Activated naive CD4-positive, alpha-beta T cell treated with Interleukin-2 at 50 U/mL for 16 hours (primary cell): ENCODE results near the gene HIPK2.

ENCODE experiments used
- DNase-seq: peaks from one replicate; pipeline ENCODE4 v3.0.0-alpha.2; 2020

Gene HIPK2

DNA sequence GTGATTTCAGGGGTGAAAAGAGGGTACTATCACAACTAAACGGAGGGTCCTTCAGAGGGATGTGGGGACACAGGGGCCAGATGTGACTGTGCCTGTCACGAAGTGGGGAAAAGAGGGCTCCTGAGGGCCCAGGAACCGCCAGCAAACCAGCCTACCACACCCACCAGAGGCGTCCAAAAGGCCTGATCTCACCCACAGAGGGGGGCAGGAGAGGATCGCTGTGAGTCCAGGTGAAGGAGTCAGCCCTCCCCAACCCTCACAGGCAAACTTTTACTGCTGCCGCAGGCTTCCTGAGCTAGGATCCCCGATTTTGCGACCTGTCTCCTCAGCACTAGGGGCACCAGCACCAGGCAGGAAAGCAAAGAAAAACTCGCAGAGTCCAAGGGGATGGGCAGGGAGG lies 64.7 kb downstream of the HIPK2 start:
- DNase-seq: no peak

DNA sequence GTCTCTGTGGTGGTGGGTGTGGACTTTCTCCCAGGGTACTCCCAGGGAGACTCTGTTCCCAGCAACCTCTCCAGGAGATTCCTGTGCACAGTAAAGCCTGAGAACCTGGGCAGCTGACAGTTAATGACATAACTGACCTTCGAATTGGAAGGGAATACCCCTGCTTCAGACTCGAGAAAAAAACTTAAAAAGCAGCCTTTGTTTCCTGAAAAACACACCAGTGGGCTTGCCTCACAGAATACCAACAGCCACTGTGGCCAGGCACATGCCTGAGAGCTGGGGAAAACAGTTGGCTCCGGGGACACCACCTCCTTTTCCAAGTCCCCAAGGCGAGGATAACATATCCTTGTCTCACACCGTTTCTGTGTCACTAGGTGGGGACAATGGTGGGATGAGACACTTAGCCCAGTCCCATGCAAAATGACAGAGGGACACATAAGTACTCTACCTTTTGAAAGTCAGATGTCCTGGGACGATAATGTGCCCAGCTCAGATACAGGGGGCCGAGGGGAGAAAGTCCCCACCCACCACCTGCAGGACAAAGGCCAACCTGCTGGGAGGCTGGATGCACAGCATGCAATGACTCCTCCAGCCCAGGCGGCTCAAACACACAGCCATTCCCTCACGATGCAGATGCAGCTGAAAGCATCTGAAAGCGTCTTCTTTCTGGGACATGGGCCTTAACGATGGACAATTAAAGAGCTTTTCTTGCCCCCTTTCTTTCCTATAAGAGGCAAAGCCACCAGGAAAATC lies 65.6 kb downstream of the HIPK2 start:
- no peak for DNase-seq

DNA sequence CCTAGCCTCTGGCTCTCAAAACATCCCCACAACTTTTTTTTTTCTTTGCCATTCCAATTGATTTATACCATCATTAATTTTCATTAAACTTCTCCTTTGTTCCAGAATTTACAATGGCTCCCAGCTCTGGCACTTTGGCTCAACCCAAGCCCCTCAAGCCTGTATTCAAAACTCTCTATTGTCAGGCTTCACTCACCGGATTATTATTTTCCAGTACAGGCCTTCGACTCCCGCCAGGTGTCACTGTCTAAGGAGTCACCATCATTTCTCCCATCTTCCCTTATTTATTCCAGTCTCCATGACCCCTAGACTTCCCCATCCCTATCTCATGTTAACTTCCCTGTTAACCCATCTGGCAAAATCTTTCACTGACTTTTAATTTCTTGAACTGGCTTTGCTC lies 67.8 kb downstream of the HIPK2 start:
- DNase-seq: no peak

DNA sequence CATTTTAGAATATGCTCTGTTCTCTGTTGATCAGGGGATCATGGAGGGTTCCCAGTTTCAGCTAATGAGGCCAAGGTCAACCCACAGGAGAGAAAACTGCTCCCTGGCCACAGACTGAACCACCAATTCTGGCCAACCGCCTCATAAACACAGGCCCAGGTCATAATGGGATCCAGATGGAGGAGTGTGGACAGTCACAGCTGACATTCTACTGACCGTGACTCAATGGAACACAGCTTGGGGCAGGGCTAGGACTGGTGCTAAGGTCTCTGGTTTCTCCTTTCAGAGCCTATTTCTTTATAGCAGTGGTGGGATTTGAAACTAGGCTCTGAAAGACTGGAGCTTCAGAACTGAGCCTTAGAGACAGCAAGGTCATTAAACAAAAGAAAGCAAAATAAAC lies 68.3 kb downstream of the HIPK2 start:
- DNase-seq: no peak

DNA sequence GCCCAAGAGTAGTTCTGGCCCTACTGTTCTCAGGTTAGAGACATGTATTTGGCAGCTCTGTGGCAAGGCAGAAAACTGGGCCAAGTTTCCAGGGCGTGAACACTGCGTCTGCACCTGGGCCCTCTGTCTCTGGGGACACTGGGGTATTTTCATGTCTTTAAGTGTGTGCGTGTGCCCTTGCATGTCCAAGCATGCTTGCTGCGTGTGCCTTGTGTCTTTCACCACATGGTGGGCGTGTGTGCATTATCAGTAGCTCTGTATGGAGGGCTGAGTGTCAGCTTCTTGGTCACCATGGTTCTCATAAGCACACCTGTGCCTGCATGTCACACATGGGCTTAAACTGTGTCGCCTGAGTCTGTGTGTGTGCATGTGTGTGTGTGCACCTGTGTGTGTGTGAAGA lies 69.3 kb downstream of the HIPK2 start:
- no peak for DNase-seq

DNA sequence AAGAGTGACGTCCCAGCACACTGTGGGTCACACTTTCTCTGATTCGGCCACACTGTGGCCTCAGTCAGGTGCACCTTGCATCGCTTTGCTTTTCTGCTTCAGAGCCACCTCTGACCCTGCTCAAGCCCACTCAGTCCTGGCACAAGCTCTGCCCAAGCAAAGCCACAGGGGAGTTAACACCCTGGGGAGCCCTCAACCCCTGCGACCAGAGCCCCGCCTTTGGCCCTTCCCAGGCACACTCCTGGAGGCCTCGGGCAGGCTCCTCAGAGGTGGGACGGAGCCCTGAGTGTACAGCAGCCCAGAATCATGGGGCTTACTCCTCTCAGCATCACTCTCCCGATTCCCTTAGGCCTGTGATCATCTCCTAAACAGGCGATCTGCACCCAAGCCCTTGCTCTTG lies 71.0 kb downstream of the HIPK2 start:
- no peak for DNase-seq

DNA sequence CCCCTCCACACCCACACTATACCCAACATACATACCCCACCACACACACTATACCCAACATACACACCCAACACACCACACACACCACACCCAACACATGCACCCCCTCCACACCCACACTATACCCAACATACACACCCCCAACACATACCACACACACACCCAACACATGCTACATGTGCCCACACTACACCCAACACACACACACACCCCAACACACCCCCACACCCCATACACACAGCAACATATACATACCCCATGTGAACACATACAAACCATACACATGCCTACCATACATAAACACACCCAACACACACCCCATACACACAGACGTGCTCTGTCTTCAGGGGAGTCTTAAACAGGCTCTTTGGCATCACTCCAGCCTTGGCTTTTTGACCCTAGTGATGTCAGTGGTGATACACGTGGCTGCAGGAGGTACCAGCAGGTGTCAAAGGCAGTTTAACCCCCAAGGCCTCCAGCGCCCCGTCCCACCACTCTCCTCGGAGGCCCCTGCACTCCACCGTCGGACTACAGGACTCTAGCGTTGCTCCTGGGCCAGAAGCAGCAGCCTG lies 73.4 kb downstream of the HIPK2 start:
- DNase-seq: no peak

DNA sequence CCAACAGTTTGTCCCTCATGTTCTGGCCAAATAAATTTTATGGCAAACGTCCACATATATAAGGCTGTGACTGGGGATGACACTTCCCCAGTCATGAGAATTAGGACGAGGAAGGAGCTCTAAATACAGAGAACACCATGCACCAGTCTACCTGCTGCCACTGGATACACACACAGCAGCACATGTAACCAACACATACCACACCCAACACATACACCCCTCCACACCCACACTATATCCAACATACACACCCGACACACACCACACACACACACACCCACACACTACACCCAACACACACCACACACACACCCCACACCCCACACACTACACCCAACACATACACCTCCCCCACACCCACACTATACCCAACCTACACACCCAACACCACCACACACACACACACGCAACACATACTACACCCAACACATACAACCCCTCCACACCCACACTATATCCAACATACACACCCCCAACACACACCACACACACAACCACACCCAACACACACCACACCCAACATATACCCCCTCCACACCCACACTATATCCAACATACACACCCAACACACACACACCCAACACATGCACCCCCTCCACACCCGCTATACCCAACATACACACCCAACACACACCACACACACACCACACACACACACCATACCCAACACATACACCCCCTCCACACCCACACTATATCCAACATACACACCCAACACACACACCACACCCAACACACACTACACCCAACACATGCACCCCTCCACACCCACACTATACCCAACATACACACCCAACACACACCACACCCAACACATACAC lies 74.1 kb downstream of the HIPK2 start:
- no peak for DNase-seq

DNA sequence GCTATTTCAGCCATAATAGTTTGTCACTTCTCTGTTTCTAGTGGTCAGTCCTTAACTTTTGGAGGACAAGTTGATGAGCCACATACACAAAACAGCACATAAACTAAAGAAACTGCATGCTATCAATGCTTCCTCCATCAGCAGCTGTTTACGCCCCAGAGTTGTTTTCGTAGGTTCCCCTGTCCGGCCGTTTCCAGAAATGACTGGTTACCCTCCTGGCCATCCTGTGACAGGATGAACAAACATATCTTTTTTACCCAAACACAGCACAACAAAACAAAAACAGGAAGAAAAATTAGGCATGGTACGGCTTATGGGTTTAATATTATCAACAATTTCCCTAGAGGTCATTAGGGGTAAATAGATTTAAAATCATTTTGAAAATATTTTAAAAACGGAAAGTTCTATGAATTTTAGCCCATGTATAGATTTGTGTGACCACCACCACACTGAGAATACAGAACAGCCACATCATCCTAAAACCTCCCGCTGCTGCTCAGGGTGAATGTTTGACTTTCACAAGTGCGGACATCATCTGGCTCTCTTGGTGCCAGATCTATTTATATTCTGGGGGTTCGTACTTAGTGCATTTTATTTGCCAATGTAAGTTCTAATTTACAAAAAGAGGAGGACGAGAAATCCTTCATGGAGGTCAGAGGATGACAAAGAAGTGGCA lies 74.8 kb downstream of the HIPK2 start:
- DNase-seq: no peak

DNA sequence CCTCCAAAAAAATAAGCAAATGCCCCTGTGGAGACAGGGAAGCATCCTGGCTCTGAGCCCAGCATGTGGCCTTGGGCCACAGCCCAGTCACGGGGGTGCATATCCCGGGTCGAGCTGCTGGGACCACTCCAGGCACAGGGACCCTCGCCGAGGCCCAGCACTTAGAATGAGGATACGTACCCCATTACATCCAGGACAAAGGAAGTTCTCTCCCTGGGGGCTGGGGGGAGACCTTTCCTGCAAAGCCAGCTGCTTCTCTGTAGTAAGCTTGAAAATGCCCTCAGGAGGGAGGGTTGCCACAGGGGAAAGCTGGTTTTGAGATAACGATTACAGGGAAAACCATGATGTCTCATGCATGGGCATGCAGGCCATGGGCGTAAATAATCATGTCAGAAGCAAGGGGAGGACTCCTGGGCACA lies 75.5 kb downstream of the HIPK2 start:
- no peak for DNase-seq

DNA sequence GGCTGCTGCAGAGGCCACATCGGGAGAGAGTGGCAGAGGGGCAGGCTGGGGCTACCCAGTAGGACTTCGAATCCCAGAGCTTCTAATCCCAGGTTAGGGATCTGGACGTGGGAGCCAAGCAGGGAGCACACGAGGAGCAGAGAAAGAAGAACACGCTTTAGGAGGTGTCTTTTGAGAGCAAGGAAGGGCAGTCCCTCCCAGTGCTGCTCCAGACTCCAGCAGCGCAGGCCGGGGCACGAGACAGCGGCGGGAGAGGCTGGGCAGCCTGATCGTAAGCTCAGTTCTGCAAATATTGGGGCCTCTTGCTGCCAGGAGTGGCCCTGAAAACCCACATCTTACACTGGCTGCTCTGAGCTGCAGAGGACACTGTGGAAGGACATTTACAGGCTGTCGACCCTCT lies 75.9 kb downstream of the HIPK2 start:
- DNase-seq: no peak

DNA sequence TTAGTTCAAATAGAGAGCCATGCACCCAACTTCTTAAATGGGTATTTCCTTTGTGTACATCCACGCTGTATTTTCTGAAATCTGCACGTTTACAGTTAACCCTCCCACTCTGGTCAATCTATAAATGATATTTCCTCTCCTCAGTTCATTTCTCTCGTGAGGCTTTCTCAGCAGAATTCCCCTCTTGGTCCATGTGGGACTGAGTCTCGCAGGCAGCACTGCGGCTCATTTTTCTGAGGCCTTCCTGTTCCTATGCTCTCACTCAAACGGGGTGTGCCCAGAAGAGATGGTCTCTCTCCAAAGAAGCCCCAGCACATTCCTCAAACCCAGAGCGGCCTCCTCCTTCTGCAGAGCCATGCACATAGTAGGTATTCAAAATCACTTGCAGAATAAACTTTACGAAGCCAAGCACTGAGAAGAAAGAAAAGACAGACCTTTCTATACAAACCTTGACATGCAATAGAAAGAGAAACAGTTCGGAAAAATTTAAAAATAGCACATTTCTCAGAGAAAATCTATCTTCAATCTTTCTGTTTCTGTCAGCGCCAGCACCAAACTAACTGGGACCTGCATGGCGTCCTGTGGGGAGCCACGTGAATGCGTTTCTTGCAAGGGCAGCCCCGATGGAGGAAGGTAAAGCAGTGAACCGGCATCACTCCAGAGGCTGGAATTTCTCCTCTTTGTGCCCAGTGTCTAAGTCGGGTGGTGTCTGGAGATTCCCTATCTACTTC lies 77.1 kb downstream of the HIPK2 start:
- no peak for DNase-seq

DNA sequence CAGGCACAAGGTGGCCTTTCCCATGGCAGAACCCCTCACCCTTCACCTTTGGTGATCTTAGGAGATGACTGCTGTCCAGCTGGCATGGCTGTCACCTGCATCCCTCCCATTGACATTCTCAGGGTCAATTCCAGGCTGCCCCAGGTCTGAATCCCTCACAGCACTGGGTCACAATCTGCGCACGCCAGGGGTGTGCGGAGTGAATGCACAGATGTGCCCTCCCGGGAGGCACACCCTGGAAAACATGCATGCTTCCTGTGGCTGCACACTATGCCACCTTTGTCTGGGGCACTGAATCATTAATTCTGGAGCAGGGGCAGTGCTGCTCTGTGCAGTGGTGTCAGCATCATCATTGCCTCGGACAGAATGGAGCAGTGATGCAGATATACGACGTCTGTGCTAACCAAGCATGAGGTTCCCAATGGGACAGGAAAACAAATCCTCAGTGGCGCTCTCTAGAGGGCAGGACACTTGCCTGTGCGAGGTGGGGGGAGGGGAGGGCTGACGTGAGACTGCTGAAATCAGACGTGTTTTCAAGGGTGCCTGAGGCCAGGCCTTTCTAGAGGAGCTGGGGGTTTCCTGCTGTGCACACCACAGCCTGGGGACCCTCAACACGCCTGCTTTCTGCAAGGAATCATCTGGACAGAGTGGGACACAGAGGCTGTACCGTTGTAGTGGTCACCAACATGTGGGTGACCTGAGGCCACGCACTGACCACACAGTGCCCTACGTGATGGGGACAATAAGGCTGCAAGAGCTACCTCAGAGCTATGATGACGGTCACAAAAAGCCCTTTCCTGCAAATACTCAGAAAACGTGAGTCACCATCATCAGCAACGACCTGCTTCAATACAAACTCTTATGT lies 77.9 kb downstream of the HIPK2 start:
- DNase-seq: no peak

DNA sequence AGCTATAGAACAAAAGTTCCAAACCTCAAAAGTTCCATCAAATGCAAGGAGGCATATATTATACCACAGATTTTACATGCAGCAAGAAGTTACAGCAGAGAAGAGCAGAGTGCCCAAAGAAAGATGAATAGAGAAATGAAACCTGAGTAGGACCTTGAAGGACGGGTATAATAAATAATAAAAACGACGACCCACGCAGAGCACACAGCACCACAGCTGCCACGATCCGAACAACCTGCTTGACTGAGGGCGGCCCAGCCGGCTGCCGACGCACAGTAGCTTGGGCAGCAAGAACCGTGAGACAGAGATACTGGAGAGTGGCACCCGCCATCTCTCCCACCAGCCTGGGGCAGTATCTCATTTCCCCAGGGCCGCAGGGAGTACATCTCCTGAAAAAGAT lies 79.0 kb downstream of the HIPK2 start:
- DNase-seq: no peak

DNA sequence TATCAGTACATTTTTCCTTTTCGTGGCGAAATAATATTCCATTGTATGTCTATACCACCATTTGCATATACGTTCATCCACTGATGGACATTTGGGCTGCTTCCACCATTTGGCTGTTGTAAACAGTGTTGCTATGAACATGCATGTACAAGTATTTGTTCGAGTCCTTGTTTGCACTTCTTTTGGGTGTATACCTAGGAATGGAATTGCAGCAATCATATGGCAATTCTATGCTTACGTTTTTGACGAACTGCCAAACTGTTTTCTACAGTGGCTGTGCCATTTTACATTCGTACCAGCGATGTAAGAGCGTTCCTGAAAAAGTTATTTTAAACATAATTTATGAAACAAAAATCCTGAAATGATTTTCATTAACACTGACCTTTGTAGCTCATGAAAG lies 79.5 kb downstream of the HIPK2 start:
- DNase-seq: no peak

DNA sequence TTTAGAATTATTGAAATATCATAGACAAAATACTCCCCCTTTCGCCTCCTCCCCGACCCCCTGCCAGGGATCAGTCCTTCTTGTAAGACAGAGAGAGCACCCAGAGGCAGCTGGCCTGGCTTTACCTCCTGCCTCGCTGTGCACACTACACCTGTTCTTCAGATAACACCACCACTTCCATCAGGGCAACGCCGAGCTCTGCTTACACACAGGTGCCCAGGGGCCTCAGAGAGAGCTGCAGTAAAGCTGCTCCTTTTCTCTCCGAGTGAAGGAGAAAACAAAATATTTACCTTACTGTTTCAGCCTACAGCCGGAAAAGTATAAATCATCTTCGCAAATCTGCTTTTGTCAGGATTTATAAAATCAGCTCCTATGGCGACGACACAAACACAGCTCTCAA lies 80.7 kb downstream of the HIPK2 start:
- DNase-seq: no peak

DNA sequence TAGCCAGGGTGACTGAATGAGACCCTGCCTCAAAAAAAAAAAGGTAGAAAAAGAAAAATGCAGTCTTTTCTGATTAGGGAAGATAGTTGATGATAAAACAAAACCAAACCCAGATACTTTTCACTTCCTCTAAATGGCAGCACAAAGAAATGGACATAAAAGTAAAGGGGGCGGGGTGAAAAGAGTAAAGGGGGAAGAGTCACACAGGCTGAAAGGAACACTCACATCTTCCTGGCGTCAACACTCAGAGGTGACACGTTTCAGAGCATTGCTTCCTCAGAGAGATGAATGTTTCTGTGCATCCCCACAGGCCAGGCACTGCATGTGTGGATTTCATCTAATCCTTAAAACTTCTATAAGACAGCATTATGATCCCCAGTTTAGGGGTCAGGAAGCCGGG lies 81.2 kb downstream of the HIPK2 start:
- DNase-seq: no peak

DNA sequence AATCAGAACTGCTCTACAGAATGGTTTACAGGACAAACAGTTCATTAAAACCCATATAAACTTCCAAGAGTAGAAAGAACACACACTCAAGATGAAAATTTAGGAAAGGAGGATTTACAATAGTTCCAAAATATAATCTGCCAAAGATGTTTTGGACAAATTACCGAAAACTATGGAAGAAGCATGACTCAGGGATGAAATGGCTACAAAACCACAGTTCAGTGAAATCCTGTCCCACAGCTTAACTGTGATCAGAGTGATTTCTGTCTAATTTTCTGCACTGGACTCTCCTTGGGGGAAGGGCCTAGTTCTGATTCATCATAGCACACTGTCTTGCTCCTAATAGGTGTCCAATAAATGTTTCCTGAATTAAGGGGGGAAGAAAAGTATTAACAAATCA lies 82.2 kb downstream of the HIPK2 start:
- DNase-seq: no peak

DNA sequence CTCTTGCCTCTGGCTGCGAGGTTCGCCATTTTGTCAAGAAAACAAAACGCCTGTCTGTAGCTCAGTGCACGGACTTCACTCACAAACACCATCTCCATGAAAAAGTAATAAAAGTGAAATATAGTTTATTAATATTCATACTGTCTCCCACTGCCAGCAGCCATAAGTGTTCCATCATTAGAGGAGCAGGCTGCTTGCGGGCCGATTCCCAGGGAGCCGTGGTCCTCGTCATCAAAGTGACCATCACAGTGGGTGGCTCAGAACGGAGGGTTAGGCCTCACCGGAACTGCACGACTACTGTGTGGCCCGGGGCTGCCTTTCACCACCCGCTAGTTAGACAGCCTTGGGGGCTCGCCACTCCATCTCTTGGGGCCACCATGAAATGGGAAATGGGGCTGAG lies 82.7 kb downstream of the HIPK2 start:
- no peak for DNase-seq

DNA sequence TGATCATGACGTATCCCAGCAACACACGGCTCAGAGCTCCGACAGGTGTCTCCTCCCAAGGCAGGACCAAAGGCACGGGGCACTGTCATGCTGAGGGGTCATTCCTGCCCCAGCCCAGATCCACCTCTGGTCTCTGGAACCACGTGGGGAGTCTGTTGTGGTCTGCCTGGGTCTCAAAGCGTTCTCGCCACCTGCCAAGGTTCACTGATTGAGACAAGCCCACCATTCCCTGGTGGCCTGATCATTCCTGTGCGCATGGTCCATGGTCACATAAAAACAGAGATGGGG lies 83.5 kb downstream of the HIPK2 start:
- no peak for DNase-seq

DNA sequence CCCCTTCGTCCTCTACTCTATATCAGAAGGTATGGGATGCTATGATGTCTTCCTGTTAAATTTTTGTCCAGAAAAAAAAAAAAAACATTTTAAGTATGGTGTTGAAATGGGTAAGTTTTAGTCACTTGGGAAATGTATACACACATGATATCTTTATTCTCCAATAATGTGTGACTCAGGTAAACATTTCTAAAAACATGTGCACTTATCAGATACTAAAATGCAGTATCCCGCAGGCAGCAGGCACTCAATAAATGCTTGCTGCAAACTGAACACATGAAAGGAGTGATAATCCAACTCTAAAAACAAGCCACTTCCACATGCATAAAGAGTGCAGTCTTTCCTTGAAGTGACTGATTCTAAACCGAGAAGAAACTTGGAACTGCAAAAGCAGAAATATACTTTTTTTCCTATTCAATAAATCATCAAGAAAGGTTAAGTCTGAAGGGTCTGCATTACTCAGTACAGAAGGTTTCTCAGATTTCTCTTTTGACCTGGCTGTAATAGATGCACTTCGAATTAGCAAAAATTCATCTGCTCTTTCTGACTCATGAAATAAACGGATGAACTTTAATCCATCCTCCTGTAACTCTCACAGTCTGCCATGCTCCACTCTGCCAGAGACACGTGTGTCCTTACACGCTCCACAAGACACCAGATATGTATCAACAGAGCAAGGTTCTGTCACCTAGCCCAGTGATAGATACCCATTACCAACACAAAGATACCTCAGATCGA lies 84.0 kb downstream of the HIPK2 start:
- DNase-seq: no peak
